Epithelial cell of proximal tubule (primary cell): Measurements from ENCODE around the gene COPZ1. TPM values are rescaled to one million over a fixed set of nuclear protein-coding genes. Genes with fewer than 3 reads are reported as not detected.
"Not testable (repeated sequence)": the region's sequence is repeated elsewhere in the genome, so short reads cannot be mapped to it uniquely, and the experiment has no call there.

Experiments used
- DNase-seq: peaks from one replicate; pipeline ENCODE4 v3.0.0-alpha.2; 2011; ENCODE audit warnings: low read depth
- H3K4me3 ChIP-seq: 2 replicates; pipeline ENCODE4 v1.5.1; 2011; ENCODE audit warnings: low read depth, mild to moderate bottlenecking, low read length
- total RNA-seq: library from RNA; depleted of rRNA; stranded (reverse); fragments of >200 nt; gene quantifications from 2 replicates; pipeline ENCODE4 v1.2.3, GENCODE V29; 2015
- TF ChIP-seq, protein P1 (sequence below): conservative IDR thresholded peaks from 2 replicates; pipeline ENCODE4 v1.5.1; 2012; ENCODE audit warnings: low read depth, mild to moderate bottlenecking, low read length

The COPZ1 gene
- total RNA-seq, 1 donor from 2014 or later, result 144 TPM

DNA sequence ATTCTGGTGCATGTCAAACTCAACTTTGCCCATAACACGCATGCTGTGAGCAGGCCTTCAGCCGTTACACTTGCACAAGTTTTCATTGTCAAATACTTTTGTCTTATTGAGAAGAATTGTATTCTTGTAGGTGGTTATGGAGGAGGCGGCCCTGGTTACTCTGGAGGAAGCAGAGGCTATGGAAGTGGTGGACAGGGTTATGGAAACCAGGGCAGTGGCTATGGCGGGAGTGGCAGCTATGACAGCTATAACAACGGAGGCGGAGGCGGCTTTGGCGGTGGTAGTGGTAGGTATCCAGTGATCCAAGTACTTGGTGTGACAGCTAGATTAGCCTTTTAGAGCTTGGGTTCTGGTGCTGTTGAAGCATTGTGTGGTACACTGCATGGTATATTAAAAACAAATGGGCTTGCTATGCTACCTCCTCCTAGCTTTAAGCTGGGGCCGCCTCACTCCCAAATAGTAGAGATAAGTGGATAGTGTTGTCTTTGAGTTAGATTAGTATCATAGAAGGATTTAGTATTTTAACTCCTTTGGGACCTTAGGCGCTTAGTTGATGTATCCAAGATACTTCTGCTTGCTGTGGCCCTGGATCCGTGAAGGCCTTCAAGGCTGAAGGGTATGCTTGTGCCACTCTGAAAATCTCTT lies 41.9 kb upstream of the COPZ1 start:
- TF ChIP-seq, protein P1, sequence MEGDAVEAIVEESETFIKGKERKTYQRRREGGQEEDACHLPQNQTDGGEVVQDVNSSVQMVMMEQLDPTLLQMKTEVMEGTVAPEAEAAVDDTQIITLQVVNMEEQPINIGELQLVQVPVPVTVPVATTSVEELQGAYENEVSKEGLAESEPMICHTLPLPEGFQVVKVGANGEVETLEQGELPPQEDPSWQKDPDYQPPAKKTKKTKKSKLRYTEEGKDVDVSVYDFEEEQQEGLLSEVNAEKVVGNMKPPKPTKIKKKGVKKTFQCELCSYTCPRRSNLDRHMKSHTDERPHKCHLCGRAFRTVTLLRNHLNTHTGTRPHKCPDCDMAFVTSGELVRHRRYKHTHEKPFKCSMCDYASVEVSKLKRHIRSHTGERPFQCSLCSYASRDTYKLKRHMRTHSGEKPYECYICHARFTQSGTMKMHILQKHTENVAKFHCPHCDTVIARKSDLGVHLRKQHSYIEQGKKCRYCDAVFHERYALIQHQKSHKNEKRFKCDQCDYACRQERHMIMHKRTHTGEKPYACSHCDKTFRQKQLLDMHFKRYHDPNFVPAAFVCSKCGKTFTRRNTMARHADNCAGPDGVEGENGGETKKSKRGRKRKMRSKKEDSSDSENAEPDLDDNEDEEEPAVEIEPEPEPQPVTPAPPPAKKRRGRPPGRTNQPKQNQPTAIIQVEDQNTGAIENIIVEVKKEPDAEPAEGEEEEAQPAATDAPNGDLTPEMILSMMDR, result no peak
- DNase-seq, result no peak
- H3K4me3 ChIP-seq, result peak overlapping the region; percentile 90

GRCh38 chr12:54284070-54284780 lies 40.7 kb upstream of the COPZ1 start:
- peak overlapping the region; percentile 90 for H3K4me3 ChIP-seq
- DNase-seq, result not testable (repeated sequence)

GRCh38 chr12:54285150-54286041 lies 39.5 kb upstream of the COPZ1 start:
- TF ChIP-seq, protein P1, result peak; percentile 36
- peak overlapping the region; percentile 18 for H3K4me3 ChIP-seq
- DNase-seq, result no peak

DNA sequence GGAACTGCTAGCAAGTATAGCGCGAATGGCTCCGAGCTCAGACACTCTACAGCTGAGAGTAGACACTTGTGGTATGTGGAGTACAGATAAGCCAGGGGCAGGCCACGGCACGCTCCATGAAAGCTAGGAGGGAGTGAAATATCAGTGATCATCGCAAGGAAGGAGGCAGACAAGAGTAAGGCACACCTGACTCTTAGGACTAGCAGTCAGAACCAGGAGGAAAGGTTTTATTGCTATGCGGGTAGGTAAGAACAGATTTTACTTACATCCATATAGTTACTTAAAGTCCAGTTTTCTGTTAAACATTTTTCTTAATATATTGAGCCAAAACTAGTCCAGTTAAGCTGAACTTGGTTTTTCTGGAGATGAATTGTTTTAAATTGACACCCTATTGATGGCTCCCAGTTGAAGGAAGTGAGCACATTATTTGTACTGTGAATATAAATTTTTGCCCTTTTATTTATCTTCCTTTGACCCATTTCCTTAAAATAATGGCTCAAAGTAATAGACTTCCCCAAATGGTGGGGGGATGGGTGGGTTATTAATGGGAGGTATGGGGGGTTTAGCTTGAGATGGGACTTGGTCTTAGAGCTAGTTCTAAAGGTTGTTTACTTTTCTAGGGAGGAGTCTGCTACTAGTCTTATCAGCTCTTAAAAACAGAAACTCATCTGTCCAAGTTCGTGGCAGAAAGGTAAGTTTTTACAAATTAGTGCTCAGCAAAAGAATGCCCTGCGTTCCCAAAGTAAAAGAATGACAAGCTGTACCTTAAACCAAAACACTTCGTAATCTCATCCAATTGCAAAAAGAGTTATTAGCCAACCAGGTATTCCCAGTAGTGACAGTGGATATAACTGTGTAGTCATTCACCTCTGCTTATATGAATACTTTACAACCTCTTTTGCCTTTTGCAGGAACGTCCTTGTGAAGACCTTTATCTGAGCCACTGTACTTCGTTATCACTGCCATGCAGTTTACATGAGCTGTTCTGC lies 38.6 kb upstream of the COPZ1 start:
- H3K4me3 ChIP-seq, result no peak overlapping the region
- DNase-seq, result no peak
- TF ChIP-seq, protein P1, result no peak

GRCh38 chr12:54287261-54288157 lies 37.4 kb upstream of the COPZ1 start:
- TF ChIP-seq, protein P1, result no peak

DNA sequence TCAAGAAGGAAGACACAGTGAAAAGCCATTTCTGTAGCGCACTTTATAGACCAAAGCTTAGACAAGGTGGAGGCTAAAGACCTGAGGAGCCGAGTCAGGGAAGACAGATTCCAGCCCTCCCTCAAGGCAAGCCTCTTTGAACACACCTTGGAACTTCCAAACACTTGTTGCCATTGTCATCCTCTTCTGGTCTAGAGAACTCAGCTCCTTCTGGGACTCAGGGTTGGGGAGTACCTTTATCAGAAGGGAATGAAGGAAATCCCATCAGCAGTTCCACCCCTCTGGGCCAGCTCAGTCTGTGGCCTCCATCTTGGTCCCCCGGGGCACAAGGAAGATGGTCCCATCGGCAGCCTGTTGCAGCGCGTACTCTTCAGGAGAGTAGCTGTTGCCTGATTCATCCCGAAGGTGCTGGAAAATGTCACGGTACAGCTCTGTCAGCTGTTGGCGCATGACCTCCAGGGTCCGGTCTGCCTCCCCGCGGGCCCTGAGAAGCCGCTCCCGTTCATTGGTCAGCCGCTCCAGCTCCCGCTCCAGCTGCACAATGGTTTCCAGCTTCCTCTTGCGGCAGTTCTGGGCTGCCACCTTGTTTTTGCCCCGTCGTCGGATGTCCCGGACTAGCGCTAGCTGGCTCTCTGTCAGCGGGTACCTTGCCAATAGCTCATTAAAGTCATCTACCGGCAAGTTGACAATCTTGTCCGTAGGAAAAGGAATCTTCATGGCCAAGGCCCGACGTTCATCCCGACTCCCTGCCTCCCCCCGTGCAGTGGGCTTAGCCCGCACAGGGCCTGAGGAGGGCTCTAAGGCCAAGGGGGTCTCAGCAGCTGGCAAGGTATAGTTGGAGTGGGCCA lies 32.6 kb upstream of the COPZ1 start:
- TF ChIP-seq, protein P1, result no peak
- DNase-seq, result no peak
- H3K4me3 ChIP-seq, result no peak overlapping the region

More at GRCh38 chr12:54287261-54288157, 37.4 kb upstream of the COPZ1 start:
- no peak overlapping the region for H3K4me3 ChIP-seq
- no peak for DNase-seq
